Measurements from ENCODE around the gene PHF1. TPM values are rescaled to one million over a fixed set of nuclear protein-coding genes. Genes with fewer than 3 reads are reported as not detected.

PHF1 gene
- 10.0 to 20.7 TPM (median 17.9 TPM) in 5 replicates for total RNA-seq (2022; extraction: Qiagen RNA extraction; ENCODE audit: low read depth)

DNA sequence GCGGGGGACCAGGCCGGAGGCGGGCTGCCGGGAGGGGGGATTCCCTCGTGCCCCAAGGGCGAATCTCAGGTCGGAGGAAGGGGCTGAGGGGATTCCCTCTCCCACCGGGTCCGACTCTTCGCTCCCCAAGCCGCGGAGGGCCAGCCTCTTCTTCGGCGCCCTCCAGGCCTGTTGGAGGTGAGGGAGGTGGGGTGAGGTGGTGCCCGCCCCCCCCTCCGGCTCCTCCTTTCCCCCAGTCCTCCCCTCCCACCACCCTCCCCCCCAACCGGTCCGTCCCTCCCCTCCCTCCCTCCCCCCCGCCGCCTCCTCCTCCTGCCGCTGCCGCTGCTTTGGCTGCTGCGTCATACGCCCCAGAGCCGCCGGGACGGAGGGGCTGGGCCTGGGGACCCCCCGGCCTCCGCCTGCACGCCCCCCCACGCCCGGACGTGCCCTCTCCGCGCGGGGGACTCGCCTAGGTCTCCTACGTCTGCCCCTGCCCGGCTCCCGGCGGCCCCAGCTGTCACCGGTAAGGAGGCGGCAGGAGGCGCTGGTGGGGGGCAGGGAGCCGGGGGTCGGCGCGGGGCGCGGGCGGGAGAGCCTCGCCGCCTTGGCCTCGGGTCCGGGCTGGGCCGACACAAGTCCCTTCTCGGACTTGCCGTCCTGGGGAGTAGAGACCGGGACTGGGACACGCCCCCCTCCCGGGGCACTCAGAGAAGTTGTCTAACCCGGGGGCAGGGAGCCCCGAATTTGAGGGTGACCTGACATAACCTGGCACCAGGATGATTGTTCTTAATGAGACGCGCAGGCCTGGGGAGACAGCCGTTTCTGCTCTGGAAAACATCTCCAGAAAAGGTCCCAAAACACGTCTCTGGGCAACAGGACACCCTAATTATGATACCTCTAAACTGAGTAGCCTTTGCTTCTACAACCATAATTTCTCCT lies at the start of gene PHF1:
TSS of gene PHF1 (plus strand) at position 304 of the 921 bp plus-strand sequence. CDS start 1,250 bp downstream, outside the sequence.

DNA sequence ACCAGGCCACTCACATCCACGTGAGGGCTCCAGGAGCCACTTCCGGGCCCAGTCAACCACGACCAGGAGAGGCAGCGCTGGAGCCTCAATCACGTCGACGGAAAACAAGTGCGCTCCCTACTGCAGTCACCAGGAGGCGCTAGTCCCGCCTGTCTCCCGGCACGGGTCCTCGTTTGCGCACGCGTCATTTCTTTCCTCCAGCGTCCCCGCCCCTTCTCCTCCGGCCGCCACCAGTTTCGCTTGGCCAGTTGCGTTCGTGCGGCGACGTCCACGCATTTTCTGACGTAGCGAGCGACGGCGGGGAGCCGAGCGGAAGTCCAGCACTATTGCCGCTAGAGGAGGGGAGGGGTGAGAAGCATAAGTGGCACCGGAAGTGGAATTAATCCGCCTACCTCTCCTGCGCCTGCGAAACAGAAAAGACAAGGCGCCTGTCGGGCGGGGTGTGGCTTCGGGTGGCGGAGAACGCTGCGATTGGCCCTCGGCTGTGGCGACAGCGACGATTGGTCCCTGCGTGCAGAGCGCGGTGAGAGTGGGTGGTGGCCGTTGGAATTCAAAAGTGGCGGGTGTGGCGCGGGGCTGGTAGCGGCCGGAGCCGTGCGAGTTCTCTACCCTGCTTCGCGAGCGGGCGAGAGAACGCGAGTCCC lies 19.4 kb upstream of the PHF1 start, which contains the start of gene KIFC1:
TSS of gene KIFC1 (plus strand) at position 546 of the 644 bp plus-strand sequence. CDS start 163 bp downstream, outside the sequence.

DNA sequence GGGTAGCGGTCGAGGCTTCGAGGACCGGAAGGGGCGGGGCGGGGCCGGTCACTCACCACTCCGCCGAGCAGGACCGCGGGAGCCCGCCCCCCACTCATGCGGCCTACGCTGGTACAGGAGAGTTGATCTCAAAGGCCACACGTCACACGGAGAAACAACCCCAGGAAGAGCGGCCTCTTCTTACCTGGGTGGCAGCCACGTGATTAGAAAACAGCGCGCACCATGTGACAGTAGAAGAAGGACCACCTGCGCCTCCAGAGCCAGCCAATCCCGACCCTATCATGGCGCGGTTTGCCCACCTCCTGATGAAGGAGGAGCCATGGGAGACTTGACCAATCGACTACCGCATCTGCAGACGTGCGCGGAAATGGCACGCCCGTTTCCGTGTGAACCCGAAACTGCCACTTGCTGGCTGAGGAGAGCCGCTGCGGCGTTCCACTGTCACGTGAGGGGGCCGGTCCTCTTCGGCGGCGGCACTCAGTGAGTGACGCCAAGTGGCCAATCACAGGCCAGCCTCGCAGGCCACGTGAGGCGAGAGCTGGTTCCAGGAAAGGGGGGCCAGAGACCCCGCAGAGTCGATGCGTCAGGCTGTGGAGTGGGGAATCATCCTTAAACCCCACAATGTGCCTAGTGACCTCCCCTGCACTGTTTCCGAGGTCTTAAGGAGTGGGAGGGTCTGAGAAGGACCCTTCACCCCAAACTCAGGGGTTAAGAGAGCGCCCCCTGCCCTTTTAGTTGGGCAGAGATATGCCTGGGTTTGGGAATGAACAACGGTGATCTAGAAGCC lies 7.3 kb downstream of the PHF1 start, which contains the start of gene CUTA:
TSS of gene CUTA (minus strand) at position 205 of the 787 bp plus-strand sequence. CDS start at position 98, 107 bp downstream.

DNA sequence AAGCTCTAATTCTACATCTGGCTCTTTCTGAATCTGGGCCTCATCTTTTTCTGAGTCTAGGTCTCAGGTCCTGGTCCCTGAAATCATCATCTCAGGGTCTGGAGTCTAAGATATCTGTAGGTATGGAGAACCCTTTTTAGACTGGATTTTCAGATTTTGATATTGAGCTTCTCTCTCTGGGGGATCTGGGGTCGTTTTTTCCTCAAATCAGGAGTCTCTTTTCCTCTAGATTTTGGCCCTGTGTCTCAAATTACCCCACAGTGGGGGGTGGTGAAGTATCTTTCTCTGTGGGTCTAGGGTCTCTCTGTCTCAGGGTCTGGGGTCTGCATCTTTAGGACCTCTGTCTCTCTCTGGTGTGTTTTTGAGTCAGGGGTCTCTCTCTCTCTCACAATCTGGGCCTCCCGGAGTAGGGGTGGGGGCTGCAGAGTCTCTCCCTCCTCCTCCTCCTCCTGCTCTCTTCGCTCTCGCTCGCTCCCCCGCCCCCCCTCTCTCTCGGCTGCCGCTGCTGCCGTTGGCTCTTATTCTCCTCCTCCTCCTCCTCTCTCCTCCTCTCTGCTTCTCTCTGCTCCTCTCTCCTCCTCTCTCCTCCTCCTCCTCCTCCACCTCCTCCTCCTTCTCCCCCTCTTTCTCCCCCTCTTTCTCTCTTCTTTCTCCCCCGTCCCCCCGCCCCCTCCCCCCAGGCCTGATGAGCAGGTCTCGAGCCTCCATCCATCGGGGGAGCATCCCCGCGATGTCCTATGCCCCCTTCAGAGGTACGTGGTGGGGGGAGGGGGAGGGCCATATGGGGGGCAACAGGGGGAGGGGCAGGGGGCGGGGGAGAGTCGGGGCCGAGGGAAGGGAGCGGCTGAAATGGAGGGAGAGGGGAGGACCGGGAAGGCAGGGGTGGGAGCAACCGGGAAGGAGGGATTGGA lies 9.0 kb downstream of the PHF1 start, which contains the start of gene SYNGAP1:
TSS of gene SYNGAP1 (plus strand) at position 486 of the 911 bp plus-strand sequence. CDS start at position 686, 200 bp downstream.

DNA sequence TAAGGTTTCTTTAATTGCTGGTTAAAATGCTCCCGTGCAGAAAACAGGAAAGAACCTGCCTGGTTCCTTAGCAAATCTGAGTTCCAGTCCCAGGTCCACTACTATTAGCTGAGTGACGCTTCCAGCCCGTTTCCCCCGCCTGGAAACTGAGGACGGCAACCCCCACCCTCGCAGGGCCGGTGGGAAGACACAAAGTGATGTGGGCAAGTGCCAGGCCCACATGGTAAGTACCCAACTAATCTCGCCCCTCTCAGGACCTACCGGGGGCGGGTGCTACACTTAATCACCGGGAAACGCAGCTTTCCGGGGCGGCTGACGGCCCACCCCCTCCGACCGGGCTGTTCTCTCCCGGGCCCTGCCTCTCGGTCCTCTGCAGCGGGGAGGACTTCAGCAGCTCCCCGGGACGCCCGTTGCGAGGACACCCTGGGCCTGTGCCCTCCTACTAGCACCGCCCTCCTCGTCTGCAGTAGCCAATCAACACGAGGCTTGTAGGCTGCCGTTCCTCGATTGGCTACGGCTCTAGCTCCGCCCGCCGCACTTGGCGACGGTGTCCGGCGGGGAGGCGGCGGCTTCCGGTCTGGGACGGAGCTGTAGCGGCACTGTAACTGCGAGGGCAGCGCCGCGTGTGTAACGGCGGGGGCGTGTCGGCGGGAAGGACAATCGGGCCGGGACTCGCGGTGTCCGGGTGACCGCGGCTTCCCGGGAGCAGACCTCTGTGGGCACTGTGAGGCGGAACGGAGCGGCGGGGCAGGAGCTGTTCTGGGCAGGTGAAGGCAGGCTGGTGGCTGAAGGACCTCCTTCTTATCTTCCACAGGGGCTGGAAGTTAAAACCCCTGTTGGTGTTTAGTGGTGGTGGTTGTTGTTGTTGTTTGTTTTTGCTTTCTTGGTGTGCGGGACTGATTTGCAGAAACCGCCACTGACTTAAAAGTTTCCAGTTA lies 43.5 kb downstream of the PHF1 start, which contains the start of gene ZBTB9:
TSS of gene ZBTB9 (plus strand) at position 568 of the 938 bp plus-strand sequence. CDS start 525 bp downstream, outside the sequence.

Other genes with a start within 250 kb of the PHF1 start
- gene COL11A2, start 218.5 kb upstream of the PHF1 start, total RNA-seq (2022; extraction: Qiagen RNA extraction; ENCODE audit: low read depth) = 0.71 to 1.5 TPM (median 0.79 TPM) in 5 replicates
- 14.6 to 23.6 TPM (median 21.7 TPM) in 5 replicates for gene RXRB, start 210.3 kb upstream of the PHF1 start, total RNA-seq (2022; extraction: Qiagen RNA extraction; ENCODE audit: low read depth)
- 99.1 to 115 TPM (median 112 TPM) in 5 replicates for gene SLC39A7, start 210.1 kb upstream of the PHF1 start, total RNA-seq (2022; extraction: Qiagen RNA extraction; ENCODE audit: low read depth)
- 9.7 to 16.5 TPM (median 14.8 TPM) in 5 replicates for gene HSD17B8, start 206.4 kb upstream of the PHF1 start, total RNA-seq (2022; extraction: Qiagen RNA extraction; ENCODE audit: low read depth)
- 19.0 to 27.0 TPM (median 24.7 TPM) in 5 replicates for gene RING1, start 202.5 kb upstream of the PHF1 start, total RNA-seq (2022; extraction: Qiagen RNA extraction; ENCODE audit: low read depth)
- gene VPS52, start 139.1 kb upstream of the PHF1 start, total RNA-seq (2022; extraction: Qiagen RNA extraction; ENCODE audit: low read depth) = 17.5 to 19.4 TPM (median 18.5 TPM) in 5 replicates
- 2,468 to 2,870 TPM (median 2,583 TPM) in 5 replicates for gene RPS18, start 138.9 kb upstream of the PHF1 start, total RNA-seq (2022; extraction: Qiagen RNA extraction; ENCODE audit: low read depth)
- gene B3GALT4, start 133.9 kb upstream of the PHF1 start, total RNA-seq (2022; extraction: Qiagen RNA extraction; ENCODE audit: low read depth) = 0.47 to 1.1 TPM (median 0.66 TPM) in 5 replicates
- 51.7 to 59.6 TPM (median 56.5 TPM) in 5 replicates for gene WDR46, start 121.8 kb upstream of the PHF1 start, total RNA-seq (2022; extraction: Qiagen RNA extraction; ENCODE audit: low read depth)
- gene PFDN6, start 121.4 kb upstream of the PHF1 start, total RNA-seq (2022; extraction: Qiagen RNA extraction; ENCODE audit: low read depth) = 95.5 to 148 TPM (median 103 TPM) in 5 replicates
- gene RGL2, start 112.1 kb upstream of the PHF1 start, total RNA-seq (2022; extraction: Qiagen RNA extraction; ENCODE audit: low read depth) = 9.4 to 15.3 TPM (median 14.0 TPM) in 5 replicates
- gene TAPBP, start 96.9 kb upstream of the PHF1 start, total RNA-seq (2022; extraction: Qiagen RNA extraction; ENCODE audit: low read depth) = 30.8 to 42.7 TPM (median 36.7 TPM) in 5 replicates
- gene ZBTB22, start 93.3 kb upstream of the PHF1 start, total RNA-seq (2022; extraction: Qiagen RNA extraction; ENCODE audit: low read depth) = 2.1 to 5.4 TPM (median 4.1 TPM) in 5 replicates
- gene DAXX, start 88.1 kb upstream of the PHF1 start, total RNA-seq (2022; extraction: Qiagen RNA extraction; ENCODE audit: low read depth) = 38.1 to 39.7 TPM (median 38.5 TPM) in 5 replicates
- gene KIFC1, start 19.2 kb upstream of the PHF1 start, total RNA-seq (2022; extraction: Qiagen RNA extraction; ENCODE audit: low read depth) = 33.8 to 49.0 TPM (median 44.2 TPM) in 5 replicates
- 139 to 237 TPM (median 202 TPM) in 5 replicates for gene CUTA, start 7.1 kb downstream of the PHF1 start, total RNA-seq (2022; extraction: Qiagen RNA extraction; ENCODE audit: low read depth)
- gene SYNGAP1, start 9.1 kb downstream of the PHF1 start, total RNA-seq (2022; extraction: Qiagen RNA extraction; ENCODE audit: low read depth) = 3.7 to 9.2 TPM (median 5.1 TPM) in 5 replicates
- gene ZBTB9, start 43.6 kb downstream of the PHF1 start, total RNA-seq (2022; extraction: Qiagen RNA extraction; ENCODE audit: low read depth) = 10.2 to 12.0 TPM (median 11.1 TPM) in 5 replicates
- gene BAK1, start 169.3 kb downstream of the PHF1 start, total RNA-seq (2022; extraction: Qiagen RNA extraction; ENCODE audit: low read depth) = 28.0 to 41.5 TPM (median 40.7 TPM) in 5 replicates
- 25.9 to 56.8 TPM (median 47.0 TPM) in 5 replicates for gene ITPR3, start 210.3 kb downstream of the PHF1 start, total RNA-seq (2022; extraction: Qiagen RNA extraction; ENCODE audit: low read depth)